WERI-Rb-1 (cell line): ENCODE data around the gene MAST3.

Experiments
- DNase-seq: peaks from one replicate; pipeline ENCODE4 v3.0.0-alpha.2; 2020
- H3K27ac ChIP-seq: fragments of 250-450 bp; sonication (Bioruptor Pico); 2 replicates; pipeline ENCODE4 v1.5.1; 2020; ENCODE audit warnings: mild to moderate bottlenecking, moderate library complexity
- H3K27me3 ChIP-seq: fragments of 250-450 bp; sonication (Bioruptor Pico); 2 replicates; pipeline ENCODE4 v1.5.1; 2021; ENCODE audit warnings: mild to moderate bottlenecking, low read depth, moderate library complexity; ENCODE audit not compliant: insufficient read depth, severe bottlenecking
- H3K36me3 ChIP-seq: fragments of 250-450 bp; sonication (Bioruptor Pico); 2 replicates; pipeline ENCODE4 v1.5.1; 2020; ENCODE audit warnings: mild to moderate bottlenecking, moderate library complexity
- H3K4me3 ChIP-seq: 2 replicates; pipeline ENCODE4 v1.5.1; 2011; ENCODE audit warnings: low read depth, mild to moderate bottlenecking, control low read depth, low read length
- H3K9me3 ChIP-seq: fragments of 250-450 bp; sonication (Bioruptor Pico); 2 replicates; pipeline ENCODE4 v1.5.1; 2021; ENCODE audit warnings: mild to moderate bottlenecking, moderate library complexity; ENCODE audit not compliant: severe bottlenecking
- TF ChIP-seq, protein P1 (sequence below): IDR thresholded peaks from 2 replicates; pipeline ENCODE4 v1.5.1; 2011; ENCODE audit warnings: low read depth, mild to moderate bottlenecking, control low read depth, inconsistent platforms, low read length

Gene MAST3

DNA sequence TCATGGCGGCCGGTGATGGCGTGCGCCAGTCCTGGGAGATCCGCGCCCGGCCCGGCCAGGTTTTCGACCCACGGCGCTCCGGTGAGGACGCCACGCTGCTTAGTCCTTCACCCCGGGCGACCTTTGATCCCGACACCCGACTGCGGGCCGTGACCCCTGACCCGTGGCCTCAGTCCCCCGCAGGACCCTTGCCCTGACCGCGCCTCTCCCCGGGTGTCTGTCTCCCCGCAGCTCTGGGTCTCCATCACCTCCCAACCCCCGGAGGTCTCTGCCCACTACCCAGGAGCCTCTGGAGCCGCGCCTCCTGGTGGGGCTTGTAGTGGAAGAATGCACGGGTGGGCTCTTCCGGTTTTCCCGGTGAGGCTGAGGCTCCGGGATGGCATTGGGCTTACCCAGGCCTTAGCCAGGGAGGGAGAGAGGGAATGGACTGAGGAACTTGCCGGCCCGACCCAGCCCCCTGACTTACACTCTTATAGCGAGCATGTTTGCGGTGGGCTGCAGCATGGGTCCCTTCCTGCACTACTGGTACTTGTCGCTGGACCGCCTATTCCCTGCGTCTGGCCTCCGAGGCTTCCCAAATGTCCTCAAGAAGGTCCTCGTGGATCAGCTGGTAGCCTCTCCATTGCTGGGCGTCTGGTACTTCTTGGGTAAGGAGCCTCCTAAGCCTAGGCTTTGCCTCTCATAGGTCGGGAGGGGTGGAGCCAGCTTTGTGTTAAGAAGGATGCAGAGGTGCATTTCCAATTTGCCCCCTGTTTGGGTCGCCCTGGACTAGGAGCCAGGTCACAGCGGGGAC, 96.0 kb downstream of the MAST3 start:
- Histone ChIP-seq H3K9me3 (no peaks in the 10 kb centered on the region), H3K27ac (peak overlapping the region; percentile 63), H3K36me3 (peaks cover 25% of the 10 kb centered on the region), H3K27me3 (no peaks in the 10 kb centered on the region), H3K4me3 (peak overlapping the region; percentile 45)
- DNase-seq: no peak
- TF ChIP-seq, protein P1, sequence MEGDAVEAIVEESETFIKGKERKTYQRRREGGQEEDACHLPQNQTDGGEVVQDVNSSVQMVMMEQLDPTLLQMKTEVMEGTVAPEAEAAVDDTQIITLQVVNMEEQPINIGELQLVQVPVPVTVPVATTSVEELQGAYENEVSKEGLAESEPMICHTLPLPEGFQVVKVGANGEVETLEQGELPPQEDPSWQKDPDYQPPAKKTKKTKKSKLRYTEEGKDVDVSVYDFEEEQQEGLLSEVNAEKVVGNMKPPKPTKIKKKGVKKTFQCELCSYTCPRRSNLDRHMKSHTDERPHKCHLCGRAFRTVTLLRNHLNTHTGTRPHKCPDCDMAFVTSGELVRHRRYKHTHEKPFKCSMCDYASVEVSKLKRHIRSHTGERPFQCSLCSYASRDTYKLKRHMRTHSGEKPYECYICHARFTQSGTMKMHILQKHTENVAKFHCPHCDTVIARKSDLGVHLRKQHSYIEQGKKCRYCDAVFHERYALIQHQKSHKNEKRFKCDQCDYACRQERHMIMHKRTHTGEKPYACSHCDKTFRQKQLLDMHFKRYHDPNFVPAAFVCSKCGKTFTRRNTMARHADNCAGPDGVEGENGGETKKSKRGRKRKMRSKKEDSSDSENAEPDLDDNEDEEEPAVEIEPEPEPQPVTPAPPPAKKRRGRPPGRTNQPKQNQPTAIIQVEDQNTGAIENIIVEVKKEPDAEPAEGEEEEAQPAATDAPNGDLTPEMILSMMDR: 0 out of 2 replicates have a peak, but pooled peaks have one; percentile 2

DNA sequence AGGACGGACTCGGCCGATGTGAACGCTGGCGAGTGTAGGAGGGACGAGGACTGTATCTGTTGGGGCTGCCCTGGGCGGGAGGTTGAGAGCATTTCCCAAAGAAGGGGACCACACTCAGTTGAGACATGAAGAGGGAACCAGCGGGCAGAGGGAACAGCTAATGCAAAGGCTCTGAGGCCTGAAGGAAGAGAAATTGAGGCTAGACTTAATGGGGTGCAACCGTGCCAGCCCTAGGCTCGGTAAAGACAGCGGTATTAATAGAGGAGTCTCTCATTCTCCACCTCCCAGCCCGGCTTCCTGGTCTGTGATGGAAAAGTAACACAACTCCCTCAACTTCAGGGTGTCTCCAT, 96.6 kb downstream of the MAST3 start:
- no peaks in the 10 kb centered on the region for H3K27me3 ChIP-seq
- peaks cover 31% of the 10 kb centered on the region for H3K36me3 ChIP-seq
- no peaks in the 10 kb centered on the region for H3K9me3 ChIP-seq
- TF ChIP-seq, protein P1: no peak
- no peak overlapping the region for H3K4me3 ChIP-seq
- H3K27ac ChIP-seq: no peak overlapping the region
- DNase-seq: no peak

GRCh38 chr19:18194554-18195238, 97.1 kb downstream of the MAST3 start:
- no peak for DNase-seq
- Histone ChIP-seq H3K9me3 (no peaks in the 10 kb centered on the region), H3K27me3 (no peaks in the 10 kb centered on the region), H3K36me3 (peaks cover 36% of the 10 kb centered on the region), H3K27ac (no peak overlapping the region), H3K4me3 (no peak overlapping the region)
- TF ChIP-seq, protein P1: no peak

GRCh38 chr19:18196511-18196845, 98.9 kb downstream of the MAST3 start:
- Histone ChIP-seq H3K9me3 (no peaks in the 10 kb centered on the region), H3K27ac (no peak overlapping the region), H3K36me3 (peaks cover 44% of the 10 kb centered on the region), H3K27me3 (no peaks in the 10 kb centered on the region), H3K4me3 (no peak overlapping the region)
- TF ChIP-seq, protein P1: no peak
- no peak for DNase-seq

DNA sequence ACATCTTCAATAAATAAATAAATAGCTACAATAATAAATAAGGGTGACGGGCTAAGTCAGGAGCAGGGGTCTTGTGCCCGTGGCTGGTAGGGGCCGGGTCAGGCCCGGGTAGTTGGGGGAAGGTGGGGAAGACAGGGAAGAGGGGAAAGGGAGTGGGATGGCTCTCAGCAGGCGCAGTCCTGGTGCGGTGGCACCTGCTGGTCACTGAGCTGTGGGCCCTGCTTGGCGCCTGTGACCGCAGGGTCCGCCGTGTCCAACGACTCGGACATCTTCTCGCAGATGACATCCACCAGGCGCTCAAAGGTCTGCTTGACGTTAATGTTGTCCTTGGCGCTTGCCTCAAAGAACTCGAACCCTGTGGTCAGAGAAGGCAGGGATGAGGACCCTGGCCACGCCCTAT, 99.7 kb downstream of the MAST3 start:
- Histone ChIP-seq H3K4me3 (no peak overlapping the region), H3K27me3 (no peaks in the 10 kb centered on the region), H3K36me3 (peaks cover 53% of the 10 kb centered on the region), H3K27ac (no peak overlapping the region), H3K9me3 (no peaks in the 10 kb centered on the region)
- DNase-seq: no peak
- TF ChIP-seq, protein P1: no peak
